DND-41 (cell line): Measurements from ENCODE around the gene SND1.

Source experiments
- ATAC-seq: fragments of 200-7000 bp; cut with Tn5 transposase; 3 replicates; pipeline ENCODE4 v1.9.1; 2021; ENCODE audit warnings: low read depth; ENCODE audit not compliant: insufficient read depth
- DNase-seq: peaks from one replicate; pipeline ENCODE4 v3.0.0-alpha.2; 2020
- H2AFZ ChIP-seq: 2 replicates; pipeline ENCODE4 v1.6.0; 2012; ENCODE audit warnings: low read depth, low read length
- H3K27ac ChIP-seq: 2 replicates; pipeline ENCODE4 v1.5.1; 2012; ENCODE audit warnings: low read length, inconsistent platforms
- H3K27me3 ChIP-seq: fragments of 200-600 bp; sonication (generic); 2 replicates; pipeline ENCODE4 v1.6.0; 2012; ENCODE audit warnings: low read length, mild to moderate bottlenecking, inconsistent platforms; ENCODE audit not compliant: insufficient read depth, poor library complexity
- H3K36me3 ChIP-seq: 2 replicates; pipeline ENCODE4 v1.5.1; 2012; ENCODE audit warnings: low read length, inconsistent platforms; ENCODE audit not compliant: insufficient read depth
- H3K4me1 ChIP-seq: 2 replicates; pipeline ENCODE4 v1.5.1; 2012; ENCODE audit warnings: mild to moderate bottlenecking, low read length; ENCODE audit not compliant: insufficient read depth
- H3K4me2 ChIP-seq: 2 replicates; pipeline ENCODE4 v1.6.0; 2012; ENCODE audit warnings: mild to moderate bottlenecking, moderate library complexity, low read length, inconsistent platforms; ENCODE audit not compliant: insufficient read depth
- H3K4me3 ChIP-seq, 2 experiments: fragments of 200-600 bp in 1 of 2; shearing (Covaris generic) in 1 of 2; 2 replicates each; pipeline ENCODE4 v1.5.1; 2012 to 2016; ENCODE audit warnings: inconsistent platforms in 2 of 2, low read length in 2 of 2, mild to moderate bottlenecking in 2 of 2, low read depth in 1 of 2, moderate library complexity in 1 of 2
- H3K79me2 ChIP-seq: 2 replicates; pipeline ENCODE4 v1.6.0; 2012; ENCODE audit warnings: low read length, inconsistent platforms; ENCODE audit not compliant: insufficient read depth
- H3K9ac ChIP-seq: 2 replicates; pipeline ENCODE4 v1.6.0; 2012; ENCODE audit warnings: low read depth, mild to moderate bottlenecking, inconsistent platforms, low read length, moderate library complexity
- H3K9me3 ChIP-seq: 2 replicates; pipeline ENCODE4 v1.5.1; 2012; ENCODE audit warnings: low read length, moderate library complexity, mild to moderate bottlenecking, inconsistent platforms; ENCODE audit not compliant: insufficient read depth, severe bottlenecking
- H4K20me1 ChIP-seq: 2 replicates; pipeline ENCODE4 v1.6.0; 2012; ENCODE audit warnings: low read length; ENCODE audit not compliant: insufficient read depth
- CTCF ChIP-seq: IDR thresholded peaks from 2 replicates; pipeline ENCODE4 v1.5.1; 2012; ENCODE audit warnings: borderline replicate concordance, low read length, moderate library complexity, mild to moderate bottlenecking; ENCODE audit not compliant: poor library complexity, severe bottlenecking; ENCODE audit errors: extremely low read depth
- EZH2 ChIP-seq: IDR thresholded peaks from 3 replicates; pipeline ENCODE4 v1.6.1; 2012; ENCODE audit warnings: borderline replicate concordance, low read depth, mild to moderate bottlenecking, moderate library complexity, low read length, inconsistent platforms; ENCODE audit not compliant: severe bottlenecking

Gene SND1

DNA sequence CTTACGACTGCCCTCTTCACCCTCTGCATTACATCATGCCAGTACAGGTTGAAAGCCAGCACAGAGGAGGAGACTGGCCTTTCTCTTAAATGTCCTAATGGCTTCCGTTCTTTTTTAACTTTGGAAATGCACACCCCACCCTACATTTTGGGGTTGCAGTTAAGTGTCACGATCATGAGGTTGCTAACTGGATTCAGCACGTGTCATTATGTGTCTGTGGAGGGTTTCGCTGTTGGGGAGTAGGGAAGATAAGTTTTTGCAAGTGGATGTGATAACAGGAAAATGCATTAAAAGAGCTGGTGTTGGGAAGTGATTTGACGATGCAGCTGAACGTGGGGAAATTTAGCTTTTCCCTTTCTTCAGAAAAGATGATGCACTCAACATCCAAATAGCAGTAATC is 243.4 kb downstream of the SND1 start:
- H3K4me2 ChIP-seq, result no peak overlapping the region
- peaks cover 23% of the 10 kb centered on the region; the same call in 1 of the 2 replicates for H3K36me3 ChIP-seq

GRCh38 chr7:127895814-127896280 is 243.9 kb downstream of the SND1 start:
- DNase-seq, result no peak

More for the DNA sequence above, 243.4 kb downstream of the SND1 start:
- Histone ChIP-seq H3K4me3 (no peak overlapping the region), H3K27ac (no peak overlapping the region), H3K9ac (no peak overlapping the region), H4K20me1 (peaks cover 1% of the 10 kb centered on the region; the same call in 1 of the 2 replicates), H3K79me2 (no peaks in the 10 kb centered on the region), H2AFZ (no peak overlapping the region), H3K27me3 (no peaks in the 10 kb centered on the region), H3K4me1 (no peaks in the 10 kb centered on the region), H3K9me3 (no peaks in the 10 kb centered on the region)
- TF ChIP-seq CTCF (no peak), EZH2 (no peak)
- no peak for ATAC-seq
- DNase-seq, result no peak

GRCh38 chr7:127896659-127897058 is 244.7 kb downstream of the SND1 start:
- ATAC-seq, result no peak
- H2AFZ ChIP-seq, result no peak overlapping the region
- DNase-seq, result no peak
- no peaks in the 10 kb centered on the region for H3K9me3 ChIP-seq
- H3K4me2 ChIP-seq, result no peak overlapping the region
- no peak overlapping the region for H3K27ac ChIP-seq
- H3K27me3 ChIP-seq, result no peaks in the 10 kb centered on the region
- no peaks in the 10 kb centered on the region for H3K79me2 ChIP-seq
- H4K20me1 ChIP-seq, result peaks cover 9% of the 10 kb centered on the region; the same call in 1 of the 2 replicates
- TF ChIP-seq CTCF (no peak), EZH2 (no peak)
- H3K9ac ChIP-seq, result no peak overlapping the region
- no peaks in the 10 kb centered on the region for H3K4me1 ChIP-seq
- H3K36me3 ChIP-seq, result peaks cover 11% of the 10 kb centered on the region; the same call in 1 of the 2 replicates
- H3K4me3 ChIP-seq, result no peak overlapping the region

More at GRCh38 chr7:127895814-127896280, 243.9 kb downstream of the SND1 start:
- no peak for ATAC-seq
- TF ChIP-seq EZH2 (no peak), CTCF (no peak)
- Histone ChIP-seq H3K27ac (no peak overlapping the region), H4K20me1 (peaks cover 6% of the 10 kb centered on the region; the same call in 1 of the 2 replicates), H3K4me3 (no peak overlapping the region), H3K9ac (no peak overlapping the region), H3K27me3 (no peaks in the 10 kb centered on the region), H3K4me2 (no peak overlapping the region), H3K36me3 (peaks cover 19% of the 10 kb centered on the region; the same call in 1 of the 2 replicates), H3K4me1 (no peaks in the 10 kb centered on the region), H3K9me3 (no peaks in the 10 kb centered on the region), H3K79me2 (no peaks in the 10 kb centered on the region), H2AFZ (no peak overlapping the region)
